Mucosa of rectum (tissue), 2 donors: ENCODE results near the gene EPHA10.

Experiments used
- H3K27ac ChIP-seq, 2 donors: one replicate each; pipeline ENCODE4 v1.7.0; 2013; ENCODE audit warnings: inconsistent platforms in 2 of 2, low read depth in 2 of 2, low read length in 2 of 2
- H3K27me3 ChIP-seq, 2 donors: one replicate each; pipeline ENCODE4 v1.7.0; 2013; ENCODE audit warnings: low read length in 2 of 2; ENCODE audit not compliant: control insufficient read depth in 2 of 2, insufficient read depth in 2 of 2
- H3K36me3 ChIP-seq, 2 donors: one replicate each; pipeline ENCODE4 v1.7.0; 2013; ENCODE audit warnings: low read length in 2 of 2; ENCODE audit not compliant: control insufficient read depth in 2 of 2, insufficient read depth in 2 of 2
- H3K4me1 ChIP-seq, 2 donors: one replicate each; pipeline ENCODE4 v1.7.0; 2013; ENCODE audit warnings: low read length in 2 of 2, mild to moderate bottlenecking in 1 of 2; ENCODE audit not compliant: control insufficient read depth in 2 of 2, insufficient read depth in 2 of 2
- H3K4me3 ChIP-seq, 2 donors: one replicate each; pipeline ENCODE4 v1.7.0; 2013; ENCODE audit warnings: low read length in 2 of 2
- H3K9ac ChIP-seq, 2 donors: one replicate each; pipeline ENCODE4 v1.7.0; 2013; ENCODE audit warnings: low read length in 2 of 2, low read depth in 1 of 2, mild to moderate bottlenecking in 1 of 2
- H3K9me3 ChIP-seq, 2 donors: one replicate each; pipeline ENCODE4 v1.7.0; 2013; ENCODE audit warnings: low read length in 2 of 2; ENCODE audit not compliant: control insufficient read depth in 2 of 2
- donor health status: healthy.
- donor health status: Normal muscosa, but diverticular disease.

Gene EPHA10

GRCh38 chr1:37716321-37716720 is 48.6 kb downstream of the EPHA10 start:
- H3K4me3 ChIP-seq = no peak overlapping the region
- peaks cover 27 to 44% of the 10 kb centered on the region in 2 donors for H3K36me3 ChIP-seq
- no peaks in the 10 kb centered on the region for H3K27me3 ChIP-seq
- no peaks in the 10 kb centered on the region for H3K4me1 ChIP-seq
- H3K27ac ChIP-seq = no peak overlapping the region
- H3K9ac ChIP-seq = no peak overlapping the region
- no peaks in the 10 kb centered on the region for H3K9me3 ChIP-seq

- Histone ChIP-seq H3K27ac (no peak overlapping the region), H3K36me3 (peaks cover 27 to 47% of the 10 kb centered on the region in 2 donors)
Observed at GRCh38 chr1:37714689-37715088, 50.2 kb downstream of the EPHA10 start.

GRCh38 chr1:37714226-37714625 is 50.7 kb downstream of the EPHA10 start:
- Histone ChIP-seq H3K9me3 (no peaks in the 10 kb centered on the region), H3K27me3 (no peaks in the 10 kb centered on the region), H3K27ac (no peak overlapping the region), H3K4me1 (no peaks in the 10 kb centered on the region), H3K36me3 (peaks cover 24 to 43% of the 10 kb centered on the region in 2 donors), H3K4me3 (no peak overlapping the region), H3K9ac (no peak overlapping the region)

More at GRCh38 chr1:37714689-37715088, 50.2 kb downstream of the EPHA10 start:
- H3K9ac ChIP-seq = no peak overlapping the region
- no peak overlapping the region for H3K4me3 ChIP-seq
- no peaks in the 10 kb centered on the region for H3K4me1 ChIP-seq
- no peaks in the 10 kb centered on the region for H3K27me3 ChIP-seq
- no peaks in the 10 kb centered on the region for H3K9me3 ChIP-seq

GRCh38 chr1:37708471-37708870 is 56.4 kb downstream of the EPHA10 start:
- peaks cover 29 to 33% of the 10 kb centered on the region in 2 donors for H3K36me3 ChIP-seq
- H3K27me3 ChIP-seq = no peaks in the 10 kb centered on the region
- H3K9ac ChIP-seq = no peak overlapping the region
- no peaks in the 10 kb centered on the region for H3K4me1 ChIP-seq
- H3K4me3 ChIP-seq = no peak overlapping the region
- no peaks in the 10 kb centered on the region for H3K9me3 ChIP-seq
- no peak overlapping the region for H3K27ac ChIP-seq

- Histone ChIP-seq H3K9ac (no peak overlapping the region), H3K27me3 (no peaks in the 10 kb centered on the region), H3K36me3 (peaks cover 23 to 28% of the 10 kb centered on the region in 2 donors), H3K27ac (no peak overlapping the region), H3K4me3 (no peak overlapping the region), H3K4me1 (no peaks in the 10 kb centered on the region), H3K9me3 (no peaks in the 10 kb centered on the region)
Observed at GRCh38 chr1:37705399-37705798, 59.5 kb downstream of the EPHA10 start.

- no peaks in the 10 kb centered on the region for H3K27me3 ChIP-seq
- H3K36me3 ChIP-seq = peaks cover 21 to 25% of the 10 kb centered on the region in 2 donors
- no peak overlapping the region for H3K27ac ChIP-seq
- H3K4me1 ChIP-seq = no peaks in the 10 kb centered on the region
- no peak overlapping the region for H3K9ac ChIP-seq
- H3K9me3 ChIP-seq = no peaks in the 10 kb centered on the region
- H3K4me3 ChIP-seq = no peak overlapping the region
Observed at GRCh38 chr1:37704966-37705365, 60.0 kb downstream of the EPHA10 start.

GRCh38 chr1:37703061-37703460 is 61.9 kb downstream of the EPHA10 start:
- Histone ChIP-seq H3K36me3 (peaks cover 12 to 14% of the 10 kb centered on the region in 2 donors), H3K27me3 (no peaks in the 10 kb centered on the region), H3K9me3 (no peaks in the 10 kb centered on the region), H3K27ac (no peak overlapping the region), H3K4me3 (no peak overlapping the region), H3K9ac (no peak overlapping the region), H3K4me1 (peaks cover 5 to 6% of the 10 kb centered on the region in 2 donors)

- Histone ChIP-seq H3K4me1 (peaks cover 12 to 21% of the 10 kb centered on the region in 2 donors), H3K27ac (no peak overlapping the region), H3K9ac (no peak overlapping the region), H3K27me3 (no peaks in the 10 kb centered on the region), H3K9me3 (no peaks in the 10 kb centered on the region), H3K36me3 (peaks cover 4 to 6% of the 10 kb centered on the region in 2 donors), H3K4me3 (no peak overlapping the region)
Observed at GRCh38 chr1:37701051-37701450, 63.9 kb downstream of the EPHA10 start.

GRCh38 chr1:37699147-37699546 is 65.8 kb downstream of the EPHA10 start:
- Histone ChIP-seq H3K4me3 (no peak overlapping the region), H3K9ac (no peak overlapping the region), H3K9me3 (no peaks in the 10 kb centered on the region), H3K36me3 (peaks cover 4 to 6% of the 10 kb centered on the region in 2 donors), H3K27ac (no peak overlapping the region), H3K4me1 (peaks cover 12 to 21% of the 10 kb centered on the region in 2 donors), H3K27me3 (no peaks in the 10 kb centered on the region)

- H3K9me3 ChIP-seq = no peaks in the 10 kb centered on the region
- H3K9ac ChIP-seq = no peak overlapping the region
- peak overlapping the region; percentile 83 to 86 for H3K27ac ChIP-seq
- peaks cover 13 to 21% of the 10 kb centered on the region in 2 donors for H3K4me1 ChIP-seq
- H3K4me3 ChIP-seq = peak overlapping the region; percentile 48 to 62
- H3K36me3 ChIP-seq = peaks cover 0 to 6% of the 10 kb centered on the region in 2 donors
- no peaks in the 10 kb centered on the region for H3K27me3 ChIP-seq
Observed at GRCh38 chr1:37697737-37698136, 67.2 kb downstream of the EPHA10 start.

GRCh38 chr1:37697090-37697489 is 67.8 kb downstream of the EPHA10 start:
- peaks cover 16 to 21% of the 10 kb centered on the region in 2 donors for H3K4me1 ChIP-seq
- H3K27ac ChIP-seq = peak overlapping the region; percentile 83 to 86
- H3K9ac ChIP-seq = no peak overlapping the region
- no peaks in the 10 kb centered on the region for H3K27me3 ChIP-seq
- H3K36me3 ChIP-seq = peaks cover 0 to 6% of the 10 kb centered on the region in 2 donors
- H3K9me3 ChIP-seq = no peaks in the 10 kb centered on the region
- peak overlapping the region; percentile 48 to 62 for H3K4me3 ChIP-seq
